Measurements from ENCODE around the gene CLCN1. TPM values are rescaled to one million over a fixed set of nuclear protein-coding genes. Genes with fewer than 3 reads are reported as not detected.

The CLCN1 gene
- total and polyA plus RNA-seq, 12 donors = under 0.01 to 0.32 (median 0.12) TPM; not detected in 8

GRCh38 chr7:143394068-143394467, 78.2 kb downstream of the CLCN1 start:
- intact Hi-C loops (cut with DNase I) = no loop called here
- Histone ChIP-seq H3K9me3 (replicated peaks in 1 of 3) (no peaks in the 10 kb centered on the region), H3K4me3 (no peak overlapping the region), H3K4me1 (replicated peaks in 1 of 2) (peaks cover 11 to 33% of the 10 kb centered on the region in 2 donors), H3K27ac (no peak overlapping the region), H3K27me3 (no peaks in the 10 kb centered on the region), H3K36me3 (replicated peaks in 1 of 2) (peaks cover 0 to 24% of the 10 kb centered on the region in 2 donors)
- WGBS, 4 donors = 96 to 97% (median 96%) methylated on average over 6 of the region's 6 CpGs
- TF ChIP-seq CTCF (IDR thresholded peaks at IDR 0.05) = no peak
- no peak for TF ChIP-seq POLR2A (IDR thresholded peaks at IDR 0.05)
- DNase-seq = no peak

- Histone ChIP-seq H3K4me1 (replicated peaks in 1 of 2) (peaks cover 11 to 33% of the 10 kb centered on the region in 2 donors), H3K36me3 (replicated peaks in 1 of 2) (peaks cover 0 to 17% of the 10 kb centered on the region in 2 donors), H3K27ac (no peak overlapping the region), H3K9me3 (replicated peaks in 1 of 3) (no peaks in the 10 kb centered on the region), H3K4me3 (no peak overlapping the region), H3K27me3 (no peaks in the 10 kb centered on the region)
- 83 to 90% (median 85%) methylated on average over 5 to 6 of the region's 6 CpGs for WGBS, 4 donors
- TF ChIP-seq CTCF (IDR thresholded peaks at IDR 0.05) (no peak), POLR2A (IDR thresholded peaks at IDR 0.05) (no peak)
- intact Hi-C loops (cut with DNase I) = no loop called here
- DNase-seq = no peak
These were observed 78.9 kb downstream of the CLCN1 start for GRCh38 chr7:143394777-143395176.

GRCh38 chr7:143395187-143396149, 79.6 kb downstream of the CLCN1 start:
- Histone ChIP-seq H3K36me3 (replicated peaks in 1 of 2) (peaks cover 0 to 10% of the 10 kb centered on the region in 2 donors), H3K9me3 (replicated peaks in 1 of 3) (no peaks in the 10 kb centered on the region), H3K27ac (peak overlapping the region in 1 of 5 donors; percentile 29), H3K27me3 (no peaks in the 10 kb centered on the region), H3K4me3 (no peak overlapping the region), H3K4me1 (replicated peaks in 1 of 2) (peaks cover 11 to 33% of the 10 kb centered on the region in 2 donors)
- DNase-seq = peak in 4 of 7 donors; percentile 52 to 70 (median 62)
- no peak for TF ChIP-seq POLR2A (IDR thresholded peaks at IDR 0.05)
- peak in 3 of 6 experiments; percentile 14 to 35 (median 25) for TF ChIP-seq CTCF (IDR thresholded peaks at IDR 0.05)
- intact Hi-C loops (cut with DNase I) = no loop called here
- 53 to 63% (median 56%) methylated on average over 16 to 21 of the region's 21 CpGs for WGBS, 4 donors

DNA sequence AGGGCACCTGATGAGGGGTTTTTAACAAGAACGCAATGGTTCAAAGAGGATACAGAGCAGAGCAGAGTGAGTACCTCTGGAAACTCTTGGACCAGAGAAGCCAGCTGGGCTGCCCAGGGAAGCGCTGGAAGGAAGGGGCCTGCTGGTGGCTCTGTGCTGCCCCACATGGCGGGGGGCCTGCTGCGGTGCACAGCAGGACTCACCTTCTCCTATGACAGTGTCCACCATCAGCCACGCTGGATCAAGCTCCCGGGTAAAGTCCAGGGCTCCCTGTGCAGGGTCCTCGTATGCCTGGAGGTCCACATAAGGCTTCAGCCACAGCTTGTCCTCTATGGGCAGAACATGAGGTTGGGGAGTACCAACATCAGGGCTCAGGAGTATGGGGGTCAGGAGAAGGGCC, 80.3 kb downstream of the CLCN1 start:
- peaks cover 0 to 3% of the 10 kb centered on the region in 2 donors for H3K36me3 ChIP-seq (replicated peaks in 1 of 2)
- H3K9me3 ChIP-seq (replicated peaks in 1 of 3) = no peaks in the 10 kb centered on the region
- H3K27ac ChIP-seq = peak overlapping the region in 1 of 5 donors; percentile 29
- no peaks in the 10 kb centered on the region for H3K27me3 ChIP-seq
- intact Hi-C loops (cut with DNase I) = no loop called here
- DNase-seq = no peak
- no peak overlapping the region for H3K4me3 ChIP-seq
- peaks cover 11 to 28% of the 10 kb centered on the region in 2 donors for H3K4me1 ChIP-seq (replicated peaks in 1 of 2)
- TF ChIP-seq POLR2A (IDR thresholded peaks at IDR 0.05) = no peak
- no peak for TF ChIP-seq CTCF (IDR thresholded peaks at IDR 0.05)
- WGBS, 4 donors = 72 to 85% (median 81%) methylated on average over 4 to 7 of the region's 7 CpGs
